A549 treated with AZD2906 at 1 μM for 4 hours (cell line): ENCODE data around the gene SPRR4. TPM values are rescaled to one million over a fixed set of nuclear protein-coding genes. Genes with fewer than 3 reads are reported as not detected.

Experiments used
- total RNA-seq: library from RNA; stranded (reverse); fragments of 200-300 nt; extraction: Qiagen RNA extraction; gene quantifications from 5 replicates; pipeline ENCODE4 v1.2.3, GENCODE V29; 2022

Gene SPRR4, protein sequence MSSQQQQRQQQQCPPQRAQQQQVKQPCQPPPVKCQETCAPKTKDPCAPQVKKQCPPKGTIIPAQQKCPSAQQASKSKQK
- not detected in 5 replicates for total RNA-seq

DNA sequence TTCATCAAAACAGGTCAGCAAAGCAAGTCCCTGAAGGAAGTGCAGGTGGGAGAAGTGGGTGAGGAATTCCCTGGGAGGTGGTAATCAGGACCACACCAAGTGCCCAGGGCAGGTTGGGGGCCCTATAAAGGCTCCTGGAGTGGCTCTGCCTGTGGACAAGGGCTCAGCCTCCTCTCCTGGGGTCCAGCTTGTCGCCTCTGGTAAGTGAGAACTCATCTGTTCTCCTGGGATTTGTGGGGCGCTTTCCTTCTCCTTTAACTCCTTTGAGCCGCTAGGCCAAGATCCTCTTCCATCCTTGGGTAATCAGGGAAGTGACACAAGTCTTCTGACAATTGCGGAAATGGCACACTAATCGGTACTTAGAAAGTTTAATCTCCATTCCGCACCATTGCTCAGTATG lies at the start of gene SPRR4:
Gene SPRR4, plus strand, starts transcription at position 154 of the 400 bp plus-strand sequence. CDS start 1,243 bp downstream, outside the sequence.

DNA sequence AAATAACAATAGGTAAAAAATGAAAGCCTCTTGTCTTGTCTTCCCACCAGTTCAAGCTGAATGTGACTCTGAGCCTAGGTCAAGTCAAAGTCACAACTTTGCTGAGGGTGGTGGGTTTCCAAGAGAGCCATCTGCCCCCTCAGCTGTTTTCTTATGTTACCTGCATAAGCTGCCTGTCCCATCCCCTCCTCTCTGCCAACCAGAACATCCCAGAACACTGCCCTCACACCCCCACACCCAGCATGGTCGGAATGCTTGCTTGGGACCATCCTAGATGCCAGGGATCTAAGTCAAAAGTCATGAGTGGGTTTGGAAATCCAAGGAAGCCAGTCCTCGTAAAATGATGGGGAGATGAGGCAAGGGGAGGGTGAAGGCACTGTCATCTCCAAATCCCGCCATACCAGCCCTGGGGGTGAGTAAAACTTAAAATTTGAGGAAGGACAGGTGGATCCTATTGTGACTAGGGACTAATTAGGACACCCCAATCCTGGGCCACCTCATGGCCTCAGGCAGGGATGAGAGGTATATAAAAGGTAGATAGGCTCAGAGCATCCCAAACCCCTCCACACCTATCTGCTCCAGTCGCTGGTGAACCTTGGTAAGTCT lies 23.7 kb upstream of the SPRR4 start, which contains the start of gene SPRR5:
Gene SPRR5, plus strand, starts transcription at position 556 of the 606 bp plus-strand sequence. CDS start 1,349 bp downstream, outside the sequence.

DNA sequence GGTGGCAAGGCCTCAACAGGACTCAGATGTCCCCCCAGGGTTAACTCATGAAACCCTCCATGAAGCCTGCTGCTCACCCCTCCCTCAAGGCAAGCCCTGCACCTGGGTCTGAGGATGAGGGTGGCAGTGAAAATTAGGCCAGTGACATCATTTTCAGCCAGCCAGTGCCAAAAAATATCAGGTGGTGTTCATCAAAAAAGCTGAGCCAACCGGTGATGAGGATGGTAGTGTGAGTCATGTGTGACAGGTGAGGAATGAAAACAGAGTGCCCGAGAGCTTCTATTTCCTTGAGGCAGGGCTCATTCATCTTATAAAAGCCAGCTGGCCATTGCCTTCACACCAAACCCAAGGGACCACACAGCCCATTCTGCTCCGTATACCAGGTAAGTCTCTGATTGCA lies 13.3 kb downstream of the SPRR4 start, which contains the start of gene SPRR1A:
Gene SPRR1A, plus strand, starts transcription at position 339 of the 400 bp plus-strand sequence. CDS start 1,150 bp downstream, outside the sequence.

DNA sequence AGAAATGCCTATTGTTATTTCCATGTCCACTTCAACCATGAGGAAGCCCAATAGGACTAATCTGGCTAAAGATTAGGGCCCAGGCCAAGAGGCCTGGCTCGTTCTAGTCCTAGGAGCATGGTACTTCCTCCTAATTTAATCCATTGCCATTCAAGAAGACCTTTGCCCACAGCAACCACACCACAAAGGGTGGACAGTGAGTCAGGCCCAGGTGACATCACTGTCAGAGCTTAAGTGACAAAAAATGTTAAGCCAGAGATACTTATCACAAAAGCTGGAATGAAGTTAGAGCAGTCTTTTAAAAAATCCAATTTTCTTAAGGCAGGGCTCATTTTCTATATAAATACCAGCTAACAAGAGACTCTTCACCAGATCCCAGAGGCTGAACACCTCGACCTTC lies 30.9 kb downstream of the SPRR4 start, which contains the start of gene SPRR3:
Gene SPRR3, plus strand, starts transcription at position 368 of the 400 bp plus-strand sequence. CDS start 1,272 bp downstream, outside the sequence.

Other genes with a start within 250 kb of the SPRR4 start
- gene KPRP, start 212.6 kb upstream of the SPRR4 start, total RNA-seq, result not detected in 5 replicates
- gene LCE1F, start 195.5 kb upstream of the SPRR4 start, total RNA-seq, result not detected in 5 replicates
- gene LCE1E, start 184.4 kb upstream of the SPRR4 start, total RNA-seq, result 0.32 TPM in 1 of 5 replicates, not detected in the others
- not detected in 5 replicates for gene LCE1D, start 173.9 kb upstream of the SPRR4 start, total RNA-seq
- gene LCE1C, start 164.0 kb upstream of the SPRR4 start, total RNA-seq, result 0.22 TPM in 1 of 5 replicates, not detected in the others
- 0.06 to 0.10 TPM (median 0.08 TPM) in 3 of 5 replicates, not detected in the others for gene LCE1B, start 158.7 kb upstream of the SPRR4 start, total RNA-seq
- not detected in 5 replicates for gene LCE1A, start 143.2 kb upstream of the SPRR4 start, total RNA-seq
- not detected in 5 replicates for gene LCE6A, start 127.8 kb upstream of the SPRR4 start, total RNA-seq
- not detected in 5 replicates for gene LCE7A, start 110.7 kb upstream of the SPRR4 start, total RNA-seq
- not detected in 5 replicates for gene SMCP, start 92.3 kb upstream of the SPRR4 start, total RNA-seq
- gene IVL, start 62.1 kb upstream of the SPRR4 start, total RNA-seq, result 0.06 to 0.18 TPM (median 0.11 TPM) in 4 of 5 replicates, not detected in the other
- not detected in 5 replicates for gene SPRR5, start 23.4 kb upstream of the SPRR4 start, total RNA-seq
- not detected in 5 replicates for gene SPRR1A, start 13.4 kb downstream of the SPRR4 start, total RNA-seq
- gene SPRR3, start 31.1 kb downstream of the SPRR4 start, total RNA-seq, result not detected in 5 replicates
- not detected in 5 replicates for gene SPRR1B, start 60.6 kb downstream of the SPRR4 start, total RNA-seq
- not detected in 5 replicates for gene SPRR2D, start 70.5 kb downstream of the SPRR4 start, total RNA-seq
- gene SPRR2A, start 86.9 kb downstream of the SPRR4 start, total RNA-seq, result not detected in 5 replicates
- not detected in 5 replicates for gene SPRR2B, start 101.0 kb downstream of the SPRR4 start, total RNA-seq
- not detected in 5 replicates for gene SPRR2E, start 123.9 kb downstream of the SPRR4 start, total RNA-seq
- not detected in 5 replicates for gene SPRR2F, start 142.9 kb downstream of the SPRR4 start, total RNA-seq
- not detected in 5 replicates for gene SPRR2G, start 180.2 kb downstream of the SPRR4 start, total RNA-seq
- not detected in 5 replicates for gene LELP1, start 232.8 kb downstream of the SPRR4 start, total RNA-seq
- gene PRR9, start 246.9 kb downstream of the SPRR4 start, total RNA-seq, result 0.05 TPM in 1 of 5 replicates, not detected in the others